ENCODE data around the gene NUDT14. TPM values are rescaled to one million over a fixed set of nuclear protein-coding genes. Genes with fewer than 3 reads are reported as not detected.

NUDT14 gene
- total RNA-seq, 6 donors from 2014 or later = 17.9 to 87.5 (median 54.9) TPM

DNA sequence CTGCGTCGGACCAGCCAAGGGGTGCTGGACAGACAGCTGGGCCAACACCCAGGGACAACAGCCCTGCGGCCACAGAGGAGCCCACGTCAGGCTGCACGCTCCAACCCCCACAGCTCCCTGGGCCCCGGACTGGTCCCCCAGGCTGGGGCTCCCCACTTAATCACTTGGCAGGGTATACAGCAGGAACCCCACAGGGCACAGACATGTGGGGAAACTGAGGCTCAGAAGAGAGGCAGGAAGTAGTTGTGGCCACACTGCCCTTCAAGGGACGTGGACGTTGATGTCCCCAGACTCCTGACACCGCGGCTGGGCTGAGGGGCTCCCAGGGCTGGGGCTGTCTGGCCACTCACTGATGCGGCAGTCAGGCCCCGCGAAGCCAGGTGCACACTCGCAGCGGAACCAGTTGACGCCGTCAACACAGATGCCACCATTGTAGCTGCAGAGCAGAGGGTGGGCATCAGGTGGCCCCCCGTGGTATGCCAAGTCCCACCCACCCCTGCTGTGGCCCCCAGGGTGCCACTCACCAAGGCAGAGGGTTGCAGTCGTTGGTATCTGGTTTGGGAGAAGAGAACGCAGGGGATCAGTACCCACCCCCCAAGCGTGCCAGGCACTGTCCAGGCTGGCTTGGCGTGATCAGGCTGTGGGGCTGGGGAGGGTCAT, 34.0 kb downstream of the NUDT14 start:
- 93% methylated on average over 21 of the region's 22 CpGs; no CpG with 5 or more reads in 1 of the 2 donors for WGBS, 2 donors
- Histone ChIP-seq H3K36me3 (peaks cover 0 to 59% (median 28%) of the 10 kb centered on the region in 4 donors), H3K27me3 (no peaks in the 10 kb centered on the region), H3K9me3 (no peaks in the 10 kb centered on the region), H3K4me1 (peaks cover 0 to under 1% (median 0%) of the 10 kb centered on the region in 4 donors), H3K27ac (no peak overlapping the region), H3K4me3 (no peak overlapping the region)
- DNase-seq (peak in 1 of 2 donors; percentile 72), ATAC-seq (ENCODE audit: low FRiP score in 2 of 2) (no peak)
- TF ChIP-seq POLR2A (IDR thresholded peaks at IDR 0.05) = no peak
- TF ChIP-seq CTCF (IDR thresholded peaks at IDR 0.05) = no peak
- no peak for TF ChIP-seq EP300 (IDR thresholded peaks at IDR 0.05)
- no peak for TF ChIP-seq POLR2AphosphoS5 (IDR thresholded peaks at IDR 0.05)

- WGBS, 2 donors = 92 to 93% methylated on average over 6 to 39 of the region's 40 CpGs
- TF ChIP-seq EP300 (IDR thresholded peaks at IDR 0.05) = no peak
- TF ChIP-seq POLR2A (IDR thresholded peaks at IDR 0.05) = no peak
- TF ChIP-seq CTCF (IDR thresholded peaks at IDR 0.05) = no peak
- TF ChIP-seq POLR2AphosphoS5 (IDR thresholded peaks at IDR 0.05) = no peak
- peak in 1 of 2 donors; percentile 83 for DNase-seq
- Histone ChIP-seq H3K36me3 (peaks cover 0 to 56% (median 31%) of the 10 kb centered on the region in 4 donors), H3K4me1 (no peaks in the 10 kb centered on the region), H3K9me3 (no peaks in the 10 kb centered on the region), H3K4me3 (no peak overlapping the region), H3K27ac (no peak overlapping the region), H3K27me3 (no peaks in the 10 kb centered on the region)
- ATAC-seq (ENCODE audit: low FRiP score in 2 of 2) = no peak
Measured at GRCh38 chr14:105146181-105146975, 34.7 kb downstream of the NUDT14 start.

GRCh38 chr14:105145381-105146180, 35.5 kb downstream of the NUDT14 start:
- ATAC-seq (ENCODE audit: low FRiP score in 2 of 2) = no peak
- no peak overlapping the region for H3K4me3 ChIP-seq

More at GRCh38 chr14:105145381-105146180, 35.5 kb downstream of the NUDT14 start:
- Histone ChIP-seq H3K36me3 (peaks cover 0 to 53% (median 29%) of the 10 kb centered on the region in 4 donors), H3K27me3 (no peaks in the 10 kb centered on the region), H3K27ac (no peak overlapping the region), H3K4me1 (no peaks in the 10 kb centered on the region), H3K9me3 (peaks cover 0 to 4% (median under 1%) of the 10 kb centered on the region in 4 donors)
- TF ChIP-seq POLR2AphosphoS5 (IDR thresholded peaks at IDR 0.05) (no peak), EP300 (IDR thresholded peaks at IDR 0.05) (no peak), POLR2A (IDR thresholded peaks at IDR 0.05) (no peak), CTCF (IDR thresholded peaks at IDR 0.05) (no peak)
- WGBS, 2 donors = 98 to 100% methylated on average over 5 to 24 of the region's 28 CpGs
- DNase-seq = peak in 1 of 2 donors; percentile 73
